RPMI8226 (cell line): ENCODE measurements around the gene STK16.
"Not testable (repeated sequence)": the region's sequence is repeated elsewhere in the genome, so short reads cannot be mapped to it uniquely, and the experiment has no call there.

Experiments used
- DNase-seq: peaks from one replicate; pipeline ENCODE4 v3.0.0-alpha.2; 2015

Gene STK16

DNA sequence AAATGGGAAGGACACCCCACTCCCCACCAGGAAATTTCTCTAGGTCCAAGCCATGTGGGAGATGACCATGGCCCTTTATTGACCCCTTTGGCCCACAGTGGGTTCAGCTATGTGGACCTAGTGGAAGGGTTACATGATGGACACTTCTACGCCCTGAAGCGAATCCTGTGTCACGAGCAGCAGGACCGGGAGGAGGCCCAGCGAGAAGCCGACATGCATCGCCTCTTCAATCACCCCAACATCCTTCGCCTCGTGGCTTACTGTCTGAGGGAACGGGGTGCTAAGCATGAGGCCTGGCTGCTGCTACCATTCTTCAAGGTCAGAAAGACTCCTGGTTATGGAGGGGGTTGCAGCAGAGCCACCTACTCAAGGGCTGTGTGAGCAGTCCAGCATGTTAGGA lies 1.3 kb downstream of the STK16 start:
- no peak for DNase-seq

DNA sequence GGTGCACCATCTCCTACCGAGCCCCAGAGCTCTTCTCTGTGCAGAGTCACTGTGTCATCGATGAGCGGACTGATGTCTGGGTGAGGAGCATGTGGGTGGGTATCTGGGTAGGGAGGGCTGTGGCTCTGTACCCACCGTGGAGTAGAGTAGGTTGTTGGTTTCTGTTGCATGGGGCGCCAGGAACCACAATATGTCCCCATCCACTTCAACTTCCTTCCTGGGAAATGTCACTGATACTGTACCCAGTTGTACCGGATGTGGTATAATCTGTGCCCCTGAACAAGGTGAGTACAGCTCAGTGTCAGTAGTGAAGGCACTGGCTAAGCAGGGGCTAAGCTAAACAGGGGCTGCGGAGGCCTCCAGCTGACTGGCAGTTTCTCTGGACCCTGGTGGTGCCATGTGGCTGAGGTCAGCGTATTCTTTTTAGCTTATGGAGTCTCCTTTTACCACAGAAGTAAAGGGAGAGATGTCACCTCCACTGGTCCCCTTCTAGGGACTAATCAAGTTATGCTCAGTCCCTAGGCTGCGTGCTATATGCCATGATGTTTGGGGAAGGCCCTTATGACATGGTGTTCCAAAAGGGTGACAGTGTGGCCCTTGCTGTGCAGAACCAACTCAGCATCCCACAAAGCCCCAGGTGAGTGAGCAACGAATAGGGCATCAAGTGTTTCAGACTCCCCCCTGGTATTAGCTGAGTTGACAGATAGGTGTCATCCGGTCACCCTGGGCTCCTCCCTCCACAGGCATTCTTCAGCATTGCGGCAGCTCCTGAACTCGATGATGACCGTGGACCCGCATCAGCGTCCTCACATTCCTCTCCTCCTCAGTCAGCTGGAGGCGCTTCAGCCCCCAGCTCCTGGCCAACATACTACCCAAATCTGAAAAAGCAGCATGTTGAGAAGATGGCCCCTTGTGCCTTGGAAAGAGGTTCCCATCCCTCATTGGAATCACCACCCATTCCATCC lies 2.7 kb downstream of the STK16 start:
- DNase-seq, result no peak

DNA sequence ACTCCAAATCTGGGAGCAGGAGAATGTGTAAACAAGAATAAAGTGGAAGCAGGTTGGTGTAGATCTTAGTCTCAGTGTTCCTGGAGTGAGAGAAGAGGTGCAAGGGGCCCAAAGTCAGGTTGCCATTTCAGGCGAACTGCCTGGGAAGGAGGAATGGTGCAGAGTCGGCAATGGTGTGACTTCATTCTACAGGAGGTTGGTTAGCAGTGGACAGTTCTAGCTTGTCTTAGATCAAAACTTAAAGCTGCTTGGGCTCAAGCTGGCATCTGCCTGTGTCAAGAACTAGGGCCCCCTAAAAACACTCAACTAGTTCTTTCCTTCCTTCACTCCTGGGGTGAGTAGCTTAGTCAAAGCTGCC lies 3.5 kb downstream of the STK16 start:
- no peak for DNase-seq

- DNase-seq, result peak; percentile 78
These were observed 4.1 kb downstream of the STK16 start for GRCh38 chr2:219249203-219249980.

DNA sequence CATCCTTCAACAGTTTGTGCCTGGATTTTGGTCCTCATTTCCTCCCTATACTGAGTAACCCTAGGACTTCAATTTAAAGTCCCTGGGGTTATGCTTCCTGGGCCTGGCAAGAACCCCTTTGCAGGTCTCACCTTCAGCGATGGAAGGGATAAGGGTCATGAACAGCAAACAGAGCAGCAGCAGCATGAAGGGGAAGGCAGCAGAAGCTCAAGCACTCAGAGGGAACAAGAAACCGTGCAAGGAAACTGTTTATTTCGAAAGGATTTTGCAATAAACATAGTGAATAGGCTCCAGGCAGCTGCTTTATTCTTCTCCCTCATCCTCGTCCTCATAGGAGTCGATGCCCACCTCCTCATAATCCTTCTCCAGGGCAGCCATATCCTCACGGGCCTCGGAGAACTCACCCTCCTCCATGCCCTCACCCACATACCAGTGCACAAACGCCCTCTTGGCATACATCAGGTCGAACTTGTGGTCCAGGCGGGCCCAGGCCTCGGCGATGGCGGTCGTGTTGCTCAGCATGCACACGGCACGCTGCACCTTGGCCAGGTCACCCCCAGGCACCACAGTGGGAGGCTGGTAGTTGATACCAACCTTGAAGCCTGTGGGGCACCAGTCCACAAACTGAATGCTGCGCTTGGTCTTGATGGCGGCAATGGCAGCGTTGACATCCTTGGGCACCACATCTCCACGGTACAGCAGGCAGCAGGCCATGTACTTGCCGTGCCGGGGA lies 4.9 kb downstream of the STK16 start:
- no peak for DNase-seq

DNA sequence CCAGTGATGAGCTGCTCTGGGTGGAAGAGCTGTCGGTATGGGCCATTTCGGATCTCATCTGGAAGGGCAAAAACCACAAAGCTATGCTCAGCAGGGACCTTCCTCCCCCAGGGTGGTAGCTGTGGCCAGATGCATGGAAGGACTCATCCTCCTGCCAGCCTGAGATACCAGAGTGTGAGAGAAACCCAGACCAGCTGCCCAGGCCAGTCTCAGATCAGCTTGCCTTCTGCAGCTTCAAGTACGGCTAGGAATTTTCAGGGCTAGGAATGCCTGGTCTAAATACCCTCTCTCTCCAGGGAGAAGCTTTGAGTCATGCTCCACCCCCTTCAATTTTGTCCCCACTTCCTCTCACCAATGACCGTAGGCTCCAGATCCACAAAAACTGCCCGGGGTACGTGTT lies 6.4 kb downstream of the STK16 start:
- DNase-seq, result no peak

- peak; percentile 8 for DNase-seq
These were observed 6.8 kb downstream of the STK16 start for GRCh38 chr2:219252084-219252483.

DNA sequence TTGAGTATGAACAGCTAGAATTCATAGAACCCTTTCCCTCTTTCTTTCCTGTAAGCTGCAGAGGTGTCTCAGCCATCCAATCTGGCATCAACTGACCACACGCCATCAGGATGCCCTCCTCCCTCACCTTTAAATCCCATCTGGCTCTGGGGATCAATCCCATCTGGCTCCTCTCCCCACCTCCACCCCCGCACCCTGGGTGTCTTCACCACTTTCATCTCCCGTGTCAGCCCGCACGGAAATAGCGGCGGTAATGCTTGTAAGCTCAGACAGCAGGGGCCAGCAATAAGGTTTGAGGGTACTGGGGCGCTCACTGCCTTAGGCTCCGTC lies 7.3 kb downstream of the STK16 start:
- no peak for DNase-seq

- peak; percentile 51 for DNase-seq
These were observed 7.8 kb downstream of the STK16 start, which contains the start of gene TUBA4B for GRCh38 chr2:219252900-219253752. TSS of gene TUBA4B (plus strand) at chr2:219253243. CDS start at chr2:219253408, 165 bp downstream.

- DNase-seq, result peak; percentile 90
These were observed 8.7 kb downstream of the STK16 start, which contains the start of gene TUBA4A for GRCh38 chr2:219253753-219254589. TSS of gene TUBA4A (minus strand) at chr2:219253918. CDS start at chr2:219253858, 60 bp downstream.

DNA sequence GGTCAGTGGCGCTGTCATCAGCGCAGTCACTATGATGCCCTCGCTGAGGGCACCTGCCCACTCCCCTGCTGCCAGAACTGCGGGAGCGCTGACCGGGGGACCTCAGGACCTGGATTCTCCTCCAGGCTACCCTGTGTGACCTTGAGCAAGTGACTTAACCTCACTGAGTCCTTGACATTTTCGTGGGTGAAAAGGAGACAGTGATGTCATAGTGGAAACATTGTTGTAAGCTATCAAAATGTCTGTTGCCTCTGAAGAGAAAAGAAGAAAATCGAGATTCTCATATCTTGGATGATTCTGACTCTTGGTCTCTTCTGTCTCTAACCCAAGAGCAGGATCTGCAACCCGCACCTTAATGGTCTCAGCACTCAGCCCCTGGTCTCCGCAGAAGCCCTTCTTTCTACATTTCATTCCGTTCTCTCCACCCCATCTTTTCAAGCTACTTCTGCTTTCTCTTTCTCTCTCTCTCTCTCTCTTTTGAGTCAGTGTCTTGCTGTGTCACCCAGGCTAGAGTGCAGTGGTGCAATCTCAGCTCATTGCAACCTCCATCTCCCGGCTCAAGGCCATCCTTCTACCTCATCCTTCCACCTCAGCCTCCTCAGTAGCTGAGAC lies 9.4 kb downstream of the STK16 start:
- DNase-seq, result peak; percentile 31

DNA sequence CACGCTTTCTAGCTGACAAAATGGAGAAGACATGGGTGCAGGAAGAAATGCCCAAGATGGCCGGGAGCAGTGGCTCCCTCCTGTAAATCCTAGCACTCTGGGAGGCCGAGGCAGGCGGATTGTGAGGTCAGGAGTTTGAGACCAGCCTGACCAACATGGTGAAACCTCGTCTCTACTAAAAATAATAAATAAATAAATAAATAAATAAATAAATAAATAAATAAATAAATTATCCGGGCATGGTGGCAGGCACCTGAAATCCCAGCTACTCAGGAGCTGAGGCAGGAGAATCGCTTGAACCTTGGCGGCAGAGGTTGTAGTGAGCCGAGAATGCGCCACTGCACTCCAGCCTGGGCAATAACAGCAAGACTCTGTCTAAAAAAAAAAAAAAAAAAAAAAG lies 13.7 kb downstream of the STK16 start:
- DNase-seq, result not testable (repeated sequence)

GRCh38 chr2:219261024-219261855 lies 16.0 kb downstream of the STK16 start:
- DNase-seq, result no peak

- no peak for DNase-seq
These were observed 21.0 kb downstream of the STK16 start for GRCh38 chr2:219266232-219266631.

DNA sequence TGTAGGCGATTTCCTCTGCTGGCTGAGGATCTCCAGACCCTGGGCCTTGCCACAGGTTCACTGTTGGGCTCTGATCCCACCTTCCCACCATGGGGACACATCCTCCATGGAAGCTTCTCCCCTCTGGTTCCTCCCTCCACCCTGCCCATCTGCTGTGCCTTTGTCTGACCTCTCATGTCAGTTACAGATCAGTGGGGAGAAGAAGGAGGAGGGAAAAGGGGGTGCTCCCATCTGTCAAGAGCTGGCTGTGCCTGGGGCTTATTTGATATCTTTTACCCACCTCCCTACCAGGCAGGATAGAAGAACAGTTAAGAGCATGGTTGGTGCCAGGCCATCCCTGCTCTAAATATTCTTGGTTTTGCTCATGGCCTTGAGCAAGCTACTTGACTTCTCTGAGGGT lies 21.6 kb downstream of the STK16 start:
- no peak for DNase-seq

DNA sequence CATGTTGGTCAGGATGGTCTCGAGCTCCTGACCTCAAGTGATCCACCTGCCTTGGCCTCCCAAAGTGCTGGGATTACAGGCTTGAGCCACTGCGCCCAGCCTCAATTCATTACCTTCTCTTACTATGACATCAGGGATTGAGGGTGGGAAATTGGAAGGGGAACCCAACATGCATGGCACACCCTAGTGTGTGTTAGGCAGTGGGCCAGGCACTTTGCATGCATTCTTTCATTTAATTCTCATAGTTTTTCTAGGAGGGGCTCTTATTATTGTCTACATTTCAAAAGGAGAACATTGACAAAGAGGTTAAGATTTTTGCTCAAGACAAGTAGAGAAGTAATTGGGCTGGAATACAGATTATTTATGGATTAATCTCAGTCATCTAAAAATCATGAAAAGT lies 23.0 kb downstream of the STK16 start:
- DNase-seq, result no peak

DNA sequence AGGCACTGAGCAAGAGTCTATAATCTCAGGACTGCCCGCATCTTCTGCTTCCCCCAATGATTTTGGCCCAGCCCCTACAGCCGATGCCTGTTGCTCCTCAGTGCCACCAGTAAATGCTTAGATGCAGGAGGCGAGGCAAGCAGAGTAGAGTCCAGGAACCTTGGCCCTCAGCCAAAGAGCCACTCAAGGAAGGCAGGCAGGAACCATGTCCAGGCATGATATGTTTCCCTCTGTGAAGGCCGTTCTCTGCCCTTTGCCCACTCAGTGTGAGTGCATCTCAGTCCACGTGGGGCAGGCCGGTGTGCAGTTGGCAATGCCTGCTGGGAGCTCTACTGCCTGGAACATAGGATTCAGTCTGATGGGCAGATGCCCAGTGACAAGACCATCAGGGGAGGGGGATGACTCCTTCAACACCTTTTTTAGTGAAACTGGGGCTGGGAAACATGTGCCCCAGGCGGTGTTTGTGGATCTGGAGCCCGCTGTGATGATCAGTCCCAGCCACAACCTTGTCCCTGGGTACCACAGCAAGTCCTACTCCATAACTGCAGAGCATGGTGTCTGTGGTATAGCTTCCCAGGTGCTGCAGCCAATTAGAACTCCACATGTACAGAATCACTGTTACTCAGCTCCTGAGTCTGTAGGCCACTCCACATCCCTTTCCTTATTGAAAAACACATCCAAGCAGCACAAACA lies 24.2 kb downstream of the STK16 start:
- peak; percentile 17 for DNase-seq

DNA sequence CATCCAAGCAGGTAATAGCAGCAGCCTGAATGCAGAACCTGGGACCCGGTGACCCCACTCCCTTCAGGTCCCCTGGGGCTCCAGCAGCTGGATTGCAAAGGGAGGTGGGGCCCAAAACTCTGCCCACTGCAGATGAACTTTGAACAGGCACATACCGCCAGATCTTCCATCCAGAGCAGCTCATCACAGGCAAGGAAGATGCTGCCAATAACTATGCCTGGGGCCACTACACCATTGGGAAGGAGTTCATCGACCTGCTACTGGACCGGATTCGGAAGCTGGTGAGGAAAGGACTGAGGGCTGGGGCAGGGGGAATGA lies 24.7 kb downstream of the STK16 start:
- DNase-seq, result no peak

- DNase-seq, result no peak
These were observed 25.7 kb downstream of the STK16 start for GRCh38 chr2:219271021-219271420.
